A204.1 (cell line): ENCODE results near the gene PCGF2.
"Not testable (repeated sequence)": the region's sequence is repeated elsewhere in the genome, so short reads cannot be mapped to it uniquely, and the experiment has no call there.

ENCODE experiments used
- FAIRE-seq: peaks from 2 replicates; lab custom pipeline; 2012; peaks lifted over from hg19 to GRCh38; lab: Jason Lieb, UNC

Gene PCGF2

DNA sequence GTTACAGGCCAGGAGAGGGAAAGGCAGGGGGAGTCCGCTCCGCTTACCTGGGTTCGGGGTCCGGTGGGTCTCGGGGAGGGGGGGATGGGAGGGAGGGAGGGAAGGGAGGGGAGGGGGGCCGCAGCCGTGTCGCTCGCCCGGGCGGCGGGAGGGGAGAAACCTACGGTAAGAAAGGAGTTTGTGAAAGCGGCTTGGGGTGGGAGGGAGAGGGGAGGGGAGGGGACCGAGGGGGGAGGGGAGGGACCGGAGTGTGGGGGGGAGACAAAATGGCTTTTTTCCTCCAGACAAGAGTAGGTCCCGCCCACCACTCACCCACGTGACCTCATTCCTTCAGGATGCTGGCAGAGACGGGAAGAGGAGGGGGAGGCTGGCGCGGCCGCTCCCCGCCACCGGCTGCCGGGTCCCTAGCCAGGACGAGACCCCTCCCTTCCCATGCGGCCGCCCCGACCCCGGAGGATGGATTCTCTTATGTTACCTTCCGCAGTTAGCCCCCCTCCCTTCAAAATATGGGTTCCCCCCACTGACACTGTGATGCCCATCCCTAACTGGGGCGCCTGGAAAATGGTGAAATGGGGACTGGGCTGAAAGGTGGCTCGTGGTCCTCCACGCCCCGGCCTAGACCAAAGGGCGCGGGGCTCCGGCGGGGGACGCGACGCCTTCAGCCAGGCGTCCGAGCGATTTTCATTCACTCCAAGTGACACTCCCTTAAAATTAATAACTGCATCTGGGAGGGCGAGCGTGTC is at the start of gene PCGF2:
TSS of gene PCGF2 (minus strand) at position 188 of the 743 bp plus-strand sequence. CDS start 7,934 bp downstream, outside the sequence.
- no peak for FAIRE-seq

DNA sequence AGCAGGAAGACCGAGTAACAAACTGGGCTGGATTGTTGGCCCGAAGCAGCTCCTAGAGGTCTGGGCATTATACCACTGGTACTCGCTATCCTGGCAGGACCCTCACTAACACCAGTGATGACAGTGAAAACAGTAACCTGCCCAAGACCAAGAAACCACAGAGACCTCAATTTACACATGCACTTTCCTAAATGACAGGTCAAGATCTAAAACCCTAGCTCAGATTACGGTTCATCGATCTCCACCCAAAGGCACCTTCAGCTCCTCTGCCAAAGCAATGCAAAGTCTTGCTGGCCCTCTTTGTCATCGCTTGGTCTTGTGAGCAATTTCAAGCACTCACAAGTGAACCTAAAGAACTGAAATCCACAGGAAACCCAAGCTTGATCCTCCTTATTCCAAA is 49.7 kb upstream of the PCGF2 start:
- FAIRE-seq, result no peak

DNA sequence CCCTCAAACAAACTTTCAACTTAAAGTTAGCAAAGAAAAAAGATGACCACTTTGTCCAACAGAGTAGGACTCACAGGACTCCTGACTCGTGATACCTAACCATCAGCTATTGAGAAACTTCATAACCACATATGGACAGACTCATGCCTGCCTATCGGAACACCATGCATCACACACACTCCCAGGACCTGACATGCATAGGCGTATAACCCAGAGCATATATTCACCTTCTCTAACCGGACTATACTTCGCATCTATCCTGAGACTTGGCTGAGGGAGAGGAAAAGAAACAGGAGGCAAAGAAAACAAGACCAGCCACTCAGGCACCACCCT is 49.0 kb upstream of the PCGF2 start:
- no peak for FAIRE-seq

DNA sequence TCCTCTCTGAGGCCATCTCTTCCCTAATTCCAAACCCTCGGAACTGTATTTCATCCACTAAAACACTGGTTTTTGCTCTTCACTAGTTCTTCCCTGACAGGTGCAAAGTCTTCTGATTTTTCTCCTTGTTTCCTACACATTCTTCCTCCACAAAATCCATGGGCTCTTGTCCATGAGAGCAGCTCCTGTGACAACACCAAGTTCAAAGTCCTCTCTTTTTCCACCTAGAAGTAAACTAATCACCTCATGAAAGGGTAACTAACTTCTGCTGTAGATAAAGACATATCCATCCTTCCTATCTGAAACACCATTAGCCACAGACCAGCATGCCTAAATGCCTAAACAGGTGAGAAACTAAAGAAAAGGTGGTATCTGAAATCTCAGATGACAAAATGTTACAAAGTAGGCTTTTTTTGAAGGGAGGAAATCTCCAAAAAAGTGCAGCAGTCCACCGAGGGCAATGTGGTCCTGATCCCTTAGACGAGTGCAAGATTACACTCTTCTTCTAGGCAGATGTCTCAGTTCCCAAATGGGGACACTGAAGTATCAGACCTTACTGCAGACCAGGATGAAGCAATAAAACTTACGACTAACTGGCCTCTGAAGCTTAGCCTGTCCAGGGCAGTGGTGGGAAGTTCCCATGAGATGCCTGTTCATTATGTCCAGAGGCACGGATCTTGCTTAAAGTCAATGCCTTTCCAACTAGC is 48.5 kb upstream of the PCGF2 start:
- no peak for FAIRE-seq

DNA sequence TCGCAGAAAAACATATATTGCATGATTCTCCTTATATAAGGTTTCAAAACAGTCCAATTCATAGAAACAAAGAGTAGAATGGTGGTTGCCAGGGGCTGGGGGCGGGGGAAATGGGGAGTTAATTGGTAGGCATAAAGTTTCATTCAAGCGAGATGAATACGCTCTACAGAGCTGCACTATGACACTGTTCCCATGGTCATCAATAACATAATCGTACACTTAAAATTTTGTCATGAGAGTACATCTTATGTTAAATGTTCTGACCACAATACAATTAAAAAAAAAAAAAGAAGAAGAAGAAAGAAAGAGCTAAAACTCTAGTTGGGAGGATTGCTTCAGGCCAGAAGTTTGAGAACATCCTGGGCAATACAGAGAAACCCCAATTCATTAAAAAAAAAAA is 46.1 kb upstream of the PCGF2 start:
- no peak for FAIRE-seq

DNA sequence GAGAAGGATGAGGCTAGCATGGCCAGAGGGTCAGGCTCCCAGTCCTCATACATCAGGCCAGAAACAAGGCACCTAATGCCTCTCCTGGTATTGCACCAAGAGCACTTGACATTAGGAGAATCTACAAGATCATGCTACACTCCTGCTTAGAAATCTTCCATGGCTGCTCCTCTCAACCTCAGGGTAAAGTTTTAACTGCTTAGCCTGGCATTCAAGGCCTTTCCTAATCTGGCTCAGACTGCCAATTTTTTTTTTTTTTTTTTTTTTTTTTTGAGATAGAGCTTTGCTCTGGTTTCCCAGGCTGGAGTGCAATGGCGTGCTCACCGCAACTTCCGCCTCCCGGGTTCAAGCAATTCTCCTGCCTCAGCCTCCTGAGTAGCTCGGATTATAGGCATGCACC is 43.0 kb upstream of the PCGF2 start:
- FAIRE-seq, result no peak

DNA sequence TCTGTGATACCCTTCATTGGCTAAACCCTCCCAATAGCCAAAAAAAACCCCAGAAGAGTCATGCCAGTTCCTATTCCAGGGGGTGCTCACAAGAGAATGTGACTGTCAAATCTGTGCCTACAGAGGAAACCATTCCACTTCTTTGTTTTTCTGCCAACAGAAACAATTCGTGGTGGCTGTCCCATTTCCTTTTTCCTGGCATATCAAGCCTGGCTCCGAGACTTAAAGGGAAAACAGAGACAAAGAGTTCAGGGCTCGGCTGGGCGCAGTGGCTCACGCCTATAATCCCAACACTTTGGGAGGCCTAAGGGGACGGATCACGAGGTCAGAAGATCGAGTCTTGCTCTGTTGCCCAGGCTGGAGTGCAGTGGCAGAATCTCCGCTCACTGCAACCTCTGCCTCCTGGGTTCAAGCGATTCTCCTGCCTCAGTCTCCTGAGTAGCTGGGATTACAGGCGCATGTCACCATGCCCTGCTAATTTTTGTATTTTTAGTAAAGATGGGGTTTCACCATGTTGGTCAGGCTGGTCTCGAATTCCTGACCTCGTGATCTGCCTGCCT is 42.1 kb upstream of the PCGF2 start:
- not testable (repeated sequence) for FAIRE-seq

DNA sequence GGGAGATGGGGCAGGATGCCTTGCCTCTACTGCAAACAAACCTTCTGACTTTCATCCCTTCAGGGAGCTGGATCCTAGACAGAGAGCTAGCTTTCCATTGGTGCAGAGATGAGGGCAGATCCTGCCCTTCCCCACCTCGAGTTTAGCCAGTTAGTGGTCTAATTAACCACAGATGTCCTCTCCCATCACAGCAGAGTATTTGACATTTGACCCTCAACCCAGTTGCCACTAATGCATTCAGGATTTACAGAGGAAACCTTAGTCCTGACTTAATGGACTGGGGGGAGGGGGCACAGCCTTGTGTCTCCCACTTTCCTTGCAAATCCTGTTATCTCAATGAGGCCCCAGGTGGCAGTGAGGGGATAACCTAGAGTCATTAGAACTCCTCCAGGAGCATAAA is 41.0 kb upstream of the PCGF2 start:
- FAIRE-seq, result no peak

DNA sequence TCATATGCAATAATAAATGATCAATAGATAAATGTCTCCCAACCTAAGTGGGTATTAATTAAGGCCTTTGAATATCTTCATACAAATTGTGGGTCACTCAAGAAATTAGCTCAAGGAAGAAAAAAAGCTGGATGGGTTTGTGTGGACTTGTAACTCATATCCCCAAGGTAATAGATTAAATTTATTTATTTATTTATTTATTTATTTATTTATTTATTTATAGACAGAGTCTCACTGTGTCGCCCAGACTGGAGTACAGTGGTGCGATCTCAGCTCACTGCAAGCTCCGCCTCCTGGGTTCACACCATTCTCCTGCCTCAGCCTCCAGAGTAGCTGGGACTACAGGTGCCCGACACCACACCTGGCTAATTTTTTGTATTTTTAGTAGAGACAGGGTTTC is 39.9 kb upstream of the PCGF2 start:
- not testable (repeated sequence) for FAIRE-seq

DNA sequence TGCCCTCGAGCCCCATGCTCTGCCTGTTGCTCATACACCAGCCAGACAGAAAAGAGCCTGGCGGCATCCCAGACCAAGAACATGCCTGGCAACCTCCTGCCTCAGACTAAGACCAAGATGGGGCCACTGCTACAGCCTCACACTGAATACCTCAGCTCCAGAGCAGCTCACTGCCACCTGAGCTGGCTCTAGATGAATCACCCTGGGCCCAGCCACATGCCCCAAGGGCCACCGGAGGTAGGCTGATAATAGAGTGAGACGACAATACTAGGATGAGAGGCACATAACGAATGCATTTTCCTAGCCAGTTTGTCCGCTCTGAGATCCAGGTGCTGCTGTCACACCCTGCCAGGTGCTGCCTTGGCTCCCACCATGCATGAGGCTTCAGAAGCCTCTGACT is 38.2 kb upstream of the PCGF2 start:
- no peak for FAIRE-seq

DNA sequence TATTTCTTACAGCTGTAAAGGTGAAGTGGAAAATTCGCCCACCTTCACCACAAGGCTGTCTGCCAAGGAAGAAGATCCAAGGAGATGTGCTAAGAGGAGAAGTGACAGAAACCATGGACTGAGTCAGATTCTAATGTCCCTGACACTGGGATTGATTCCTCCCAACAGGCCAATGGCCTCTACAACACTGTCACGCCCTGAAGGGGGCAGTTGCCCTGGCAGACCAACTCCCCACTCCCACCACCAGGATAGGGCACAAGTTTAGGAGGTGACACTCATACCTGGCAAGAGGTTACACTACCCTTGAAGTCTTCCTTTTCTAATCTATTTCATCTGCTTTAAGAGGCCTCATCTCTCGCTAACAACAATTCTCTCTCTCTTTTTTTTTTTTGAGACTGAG is 35.1 kb upstream of the PCGF2 start:
- FAIRE-seq, result no peak

DNA sequence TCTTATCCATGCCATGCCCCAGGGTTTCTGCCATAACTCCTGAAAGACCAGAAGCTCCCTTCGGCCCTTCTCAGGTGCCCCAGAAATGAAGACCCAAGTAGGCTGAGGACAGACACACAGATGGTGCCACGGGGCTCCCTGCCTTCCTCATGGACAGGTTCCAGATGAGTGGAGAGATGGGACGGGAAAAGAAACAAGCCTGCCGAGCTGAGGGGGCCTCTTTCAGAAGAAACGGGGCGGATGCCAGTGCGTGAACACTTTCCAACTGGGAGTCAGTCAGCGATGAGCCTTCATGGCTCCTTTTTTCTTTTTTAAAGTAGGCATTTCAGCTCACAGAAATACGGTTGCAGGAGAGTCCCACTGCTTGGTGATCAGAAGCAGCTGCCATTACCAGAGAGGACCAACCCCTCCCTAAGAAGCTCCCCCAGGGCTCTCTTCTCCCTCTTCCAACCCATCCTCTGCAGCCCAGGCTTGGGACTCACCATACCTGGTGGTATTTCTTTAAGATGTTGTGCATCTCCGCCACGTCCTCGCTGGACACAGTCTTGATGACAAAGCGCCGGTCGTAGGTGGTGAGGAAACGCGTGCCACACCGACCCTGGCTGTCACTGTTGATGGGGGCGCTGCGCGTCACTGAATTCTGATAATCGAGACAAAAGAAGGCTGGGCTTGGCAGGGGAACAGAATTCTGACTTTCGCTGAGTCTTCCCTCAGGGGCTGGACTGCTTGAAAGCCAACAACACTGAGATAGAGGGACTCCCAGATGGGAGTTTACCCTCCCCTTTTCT is 32.0 kb upstream of the PCGF2 start:
- no peak for FAIRE-seq

DNA sequence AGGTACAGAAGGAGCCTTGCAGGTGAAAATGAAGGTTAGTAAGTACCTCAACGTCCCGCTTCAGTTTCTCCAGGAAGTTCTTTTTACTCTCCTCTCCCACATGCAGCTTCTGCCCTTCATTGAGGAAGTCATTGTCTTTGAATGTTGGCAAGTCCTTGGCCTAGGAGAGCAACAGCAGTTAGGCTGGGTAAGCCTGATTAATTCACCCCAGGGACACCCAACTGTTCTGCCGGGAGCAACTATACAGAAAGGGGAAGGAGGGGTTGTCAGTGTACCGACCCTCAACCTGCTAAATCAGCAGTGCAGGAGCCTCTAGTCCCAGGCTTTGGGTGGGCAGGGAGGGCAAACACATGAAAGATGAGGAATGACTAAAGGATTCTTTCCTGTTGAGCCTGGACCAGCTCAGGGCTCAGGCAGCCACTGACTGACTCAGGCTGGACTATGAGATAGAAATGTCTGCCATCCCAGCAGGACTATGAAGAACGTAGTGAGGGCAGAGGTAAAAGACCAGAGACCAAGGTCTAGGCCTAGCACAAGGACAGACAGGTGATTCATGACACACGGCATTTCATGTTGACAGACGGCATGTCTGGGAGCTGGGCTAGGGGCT is 29.6 kb upstream of the PCGF2 start:
- no peak for FAIRE-seq

DNA sequence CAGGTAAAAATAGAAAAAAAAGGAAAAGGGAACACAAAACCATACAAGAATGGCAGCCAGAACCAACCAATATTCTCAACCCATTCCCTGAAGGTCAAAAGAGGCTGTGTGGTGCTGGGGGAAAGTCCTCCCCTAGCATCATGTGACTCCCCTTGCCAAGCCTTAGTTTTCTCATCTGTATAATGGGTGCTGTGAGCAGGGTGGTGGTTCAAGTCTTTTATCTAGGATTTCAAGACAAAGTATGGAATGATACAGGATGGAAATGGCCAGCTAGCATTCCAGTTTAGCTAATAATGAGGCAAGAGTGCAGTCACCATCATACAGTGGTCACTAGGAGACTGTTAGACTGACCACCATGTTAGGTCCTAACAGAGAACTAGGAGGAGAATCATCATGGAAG is 25.1 kb upstream of the PCGF2 start:
- no peak for FAIRE-seq

DNA sequence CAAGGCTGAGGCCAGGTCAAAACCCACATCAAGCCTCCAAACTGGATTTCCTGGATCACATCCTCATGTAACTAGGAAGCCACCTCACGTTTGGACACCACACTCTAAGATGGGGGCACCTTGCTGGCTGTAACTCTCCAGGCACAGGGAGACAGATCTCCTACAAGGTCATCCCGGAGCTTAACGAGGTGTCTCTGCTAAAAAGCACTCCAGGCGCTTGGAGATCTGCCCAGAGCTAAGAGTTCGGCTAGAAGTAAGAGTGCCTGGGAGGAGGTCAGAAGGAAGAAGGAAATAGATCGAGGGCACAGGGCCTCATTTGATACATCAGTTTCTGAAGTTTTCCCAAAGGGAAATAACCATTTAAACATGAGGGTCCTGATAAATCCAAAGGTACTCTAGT is 20.3 kb upstream of the PCGF2 start:
- no peak for FAIRE-seq

DNA sequence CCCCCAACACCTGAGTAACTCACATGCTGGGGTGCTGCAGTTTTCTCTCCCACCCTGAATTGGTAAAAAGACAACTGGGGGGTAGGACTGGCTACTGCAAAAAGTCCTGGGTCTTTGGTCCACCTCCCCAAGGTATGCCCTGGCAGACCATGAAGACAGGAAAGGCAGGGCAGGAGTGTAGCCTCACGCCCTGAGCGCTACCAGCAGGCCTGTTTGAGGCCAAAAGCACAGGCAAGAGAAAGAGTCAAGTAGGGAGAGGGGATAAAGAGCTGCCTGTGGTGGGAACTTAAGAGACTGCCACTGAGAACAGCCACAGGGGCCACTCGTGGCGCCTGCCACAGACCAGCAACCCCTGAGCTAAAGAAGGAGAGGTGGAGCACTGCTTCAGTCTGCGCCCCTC is 18.2 kb upstream of the PCGF2 start:
- FAIRE-seq, result no peak

DNA sequence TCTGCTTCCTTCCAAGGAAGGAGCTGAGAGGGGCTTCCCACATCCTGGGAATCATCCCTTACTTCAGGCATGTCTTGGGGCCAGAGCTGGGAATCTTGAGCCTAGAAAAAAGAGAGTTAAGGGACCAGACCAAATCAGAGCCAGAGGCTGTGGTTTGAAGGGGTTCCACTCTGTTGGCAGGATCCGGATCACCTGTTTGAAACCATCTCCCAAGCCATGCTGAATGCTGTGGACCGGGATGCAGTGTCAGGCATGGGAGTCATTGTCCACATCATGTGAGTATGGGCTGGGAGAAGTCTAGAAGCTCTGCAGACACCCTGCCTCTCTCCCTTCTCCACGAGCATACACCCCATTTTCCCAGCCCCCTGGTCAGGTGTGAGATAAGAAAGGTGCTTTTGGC is 14.1 kb upstream of the PCGF2 start:
- FAIRE-seq, result no peak

DNA sequence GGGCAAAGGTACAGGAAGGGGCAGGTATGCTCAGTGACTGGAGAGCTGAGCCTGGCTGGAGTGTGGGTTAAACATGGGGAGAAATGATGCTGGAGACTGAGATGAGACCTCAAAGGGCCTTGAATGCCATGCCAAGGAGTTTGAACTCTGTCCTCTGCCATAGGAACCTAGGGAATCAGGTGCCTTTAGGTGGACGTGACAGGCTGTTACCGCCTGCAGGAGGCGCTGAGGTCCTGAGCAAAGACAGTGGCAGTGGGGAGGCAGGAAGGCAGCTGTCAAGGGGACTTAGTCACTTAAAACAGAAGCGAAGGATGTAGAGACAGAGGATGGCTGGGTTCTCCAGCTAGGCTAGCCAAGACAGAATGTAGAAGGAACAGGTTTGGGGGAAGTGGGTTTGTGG is 13.5 kb upstream of the PCGF2 start:
- no peak for FAIRE-seq

DNA sequence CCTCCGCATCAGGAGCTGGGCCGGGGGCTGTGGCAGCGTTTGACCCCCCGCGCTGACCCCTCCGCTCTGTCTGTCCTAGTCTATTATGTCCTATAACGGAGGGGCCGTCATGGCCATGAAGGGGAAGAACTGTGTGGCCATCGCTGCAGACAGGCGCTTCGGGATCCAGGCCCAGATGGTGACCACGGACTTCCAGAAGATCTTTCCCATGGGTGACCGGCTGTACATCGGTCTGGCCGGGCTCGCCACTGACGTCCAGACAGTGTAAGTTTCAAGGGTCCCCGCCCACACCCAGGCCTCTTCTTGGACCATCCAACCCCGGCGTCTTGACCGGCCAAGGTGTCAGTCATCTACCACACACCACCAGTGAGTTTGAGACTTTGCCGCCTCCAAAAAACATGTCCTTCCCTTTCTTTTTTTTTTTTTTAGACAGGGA is 5.0 kb upstream of the PCGF2 start:
- no peak for FAIRE-seq

DNA sequence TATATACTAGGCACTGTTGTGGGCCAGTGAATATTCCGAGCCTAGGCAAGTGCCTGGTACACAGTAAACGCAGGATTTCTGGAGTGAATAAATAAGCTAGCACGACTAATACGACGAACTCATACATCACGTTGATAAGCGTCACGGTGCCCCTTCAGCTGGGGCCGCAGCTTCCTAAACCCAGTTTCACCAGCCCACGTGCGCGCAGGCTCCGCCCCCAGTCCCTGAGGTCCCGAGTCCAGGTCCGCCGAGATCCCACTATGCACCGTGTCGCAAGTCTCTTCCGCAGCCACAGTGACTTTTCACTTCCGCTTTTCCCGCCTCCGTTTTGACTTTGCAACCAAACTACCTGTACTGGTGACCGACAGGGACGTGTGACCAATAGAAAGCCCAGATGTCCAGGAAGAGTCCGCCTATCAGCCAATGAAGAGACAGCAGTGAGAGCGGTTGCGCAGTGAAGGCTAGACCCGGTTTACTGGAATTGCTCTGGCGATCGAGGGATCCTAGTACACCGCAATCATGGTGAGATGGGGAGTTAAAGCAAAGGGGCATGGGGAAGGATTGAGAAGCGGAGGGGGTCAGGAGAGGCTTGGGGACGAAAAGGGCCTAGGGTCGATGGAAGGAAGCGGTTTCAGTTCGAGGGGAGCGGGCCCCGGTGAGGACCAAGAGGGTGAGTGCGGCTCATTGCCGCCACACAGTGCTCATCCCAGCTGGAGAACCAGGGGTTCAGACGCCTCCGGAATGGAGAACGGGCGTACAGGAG is 4.4 kb upstream of the PCGF2 start, which contains the start of gene PSMB3:
TSS of gene PSMB3 (plus strand) at position 434 of the 763 bp plus-strand sequence. CDS start at position 520, 86 bp downstream.
- no peak for FAIRE-seq

DNA sequence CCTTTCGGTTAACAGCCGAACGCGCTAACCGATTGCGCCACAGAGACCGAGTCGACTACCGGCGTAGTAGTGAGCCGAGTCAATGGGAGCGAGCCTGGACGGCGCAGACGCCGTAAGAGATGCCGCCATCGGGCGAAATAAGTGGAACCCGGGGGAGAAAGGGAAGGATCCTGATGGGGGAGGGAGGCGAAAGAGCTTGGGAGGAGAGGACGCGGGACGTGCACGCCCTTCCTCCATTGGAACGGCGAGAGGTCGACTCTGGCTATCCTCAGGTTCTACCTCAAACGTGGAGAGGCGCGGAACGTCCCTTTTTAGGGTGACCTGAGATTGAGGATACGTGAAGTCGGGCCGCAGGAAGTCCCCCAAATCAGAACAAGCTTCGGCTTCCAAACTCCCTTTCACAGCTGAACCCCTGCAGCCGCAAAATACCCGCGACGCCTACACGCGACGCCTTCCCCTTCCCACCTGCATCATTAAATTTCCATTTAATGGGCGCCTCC is 3.7 kb upstream of the PCGF2 start:
- FAIRE-seq, result no peak
